ENCODE data around the gene SPNS2.
"Not testable (repeated sequence)": the region's sequence is repeated elsewhere in the genome, so short reads cannot be mapped to it uniquely, and the experiment has no call there.

Gene SPNS2

GRCh38 chr17:4573669-4574068 lies 75.0 kb downstream of the SPNS2 start:
- TF ChIP-seq CTCF (IDR thresholded peaks at IDR 0.05; ENCODE audit: control extremely low read depth, extremely low read depth, low read depth, missing control alignments), result no peak
- peak; percentile 66 for DNase-seq (ENCODE audit: extremely low spot score)
- ChIA-PET CTCF (interaction anchor here (1.5 kb wide), 1 partner anchor 9 kb away, joined by 9 read pairs; no protein-coding TSS in a partner anchor), POLR2A (no interaction called here)

GRCh38 chr17:4574448-4575045 lies 75.9 kb downstream of the SPNS2 start:
- ChIA-PET POLR2A (no interaction called here), CTCF (interaction anchor here (1.5 kb wide), 1 partner anchor 9 kb away, joined by 9 read pairs; no protein-coding TSS in a partner anchor)
- TF ChIP-seq CTCF (IDR thresholded peaks at IDR 0.05; ENCODE audit: control extremely low read depth, extremely low read depth, low read depth, missing control alignments), result no peak
- DNase-seq (ENCODE audit: extremely low spot score), result no peak

- ChIA-PET POLR2A (no interaction called here), CTCF (interaction anchor here (1.1 to 2.3 kb wide), 2 partner anchors 9 kb away, joined by 4 to 23 read pairs; no protein-coding TSS in a partner anchor)
- TF ChIP-seq CTCF (IDR thresholded peaks at IDR 0.05; ENCODE audit: control extremely low read depth, extremely low read depth, low read depth, missing control alignments), result no peak
- DNase-seq (ENCODE audit: extremely low spot score), result no peak
These were observed 77.5 kb downstream of the SPNS2 start for GRCh38 chr17:4576161-4576558.

GRCh38 chr17:4576729-4577322 lies 78.1 kb downstream of the SPNS2 start:
- DNase-seq (ENCODE audit: extremely low spot score), result no peak
- TF ChIP-seq CTCF (IDR thresholded peaks at IDR 0.05; ENCODE audit: control extremely low read depth, extremely low read depth, low read depth, missing control alignments), result no peak
- ChIA-PET CTCF (interaction anchor here (1.0 to 2.3 kb wide), 2 partner anchors 10 to 17 kb away, joined by 3 to 23 read pairs; no protein-coding TSS in a partner anchor), POLR2A (no interaction called here)

- ChIA-PET CTCF (interaction anchor here (1.0 to 2.3 kb wide), 2 partner anchors 10 to 16 kb away, joined by 3 to 23 read pairs; no protein-coding TSS in a partner anchor), POLR2A (interaction anchor here (0.5 kb wide), 1 partner anchor 84 kb away, joined by 3 read pairs; no protein-coding TSS in a partner anchor)
- TF ChIP-seq CTCF (IDR thresholded peaks at IDR 0.05; ENCODE audit: control extremely low read depth, extremely low read depth, low read depth, missing control alignments), result no peak
- no peak for DNase-seq (ENCODE audit: extremely low spot score)
These were observed 78.8 kb downstream of the SPNS2 start for GRCh38 chr17:4577386-4577993.

- CTCF ChIA-PET, result interaction anchor here (2.1 to 2.3 kb wide), 2 partner anchors 11 kb away, joined by 7 to 23 read pairs; no protein-coding TSS in a partner anchor
- DNase-seq (ENCODE audit: extremely low spot score); POLR2A ChIA-PET: not testable (repeated sequence)
These were observed 79.7 kb downstream of the SPNS2 start for GRCh38 chr17:4578349-4578748.

- TF ChIP-seq CTCF (IDR thresholded peaks at IDR 0.05; ENCODE audit: control extremely low read depth, extremely low read depth, low read depth, missing control alignments), result no peak
- ChIA-PET POLR2A (no interaction called here), CTCF (interaction anchor here (2.1 kb wide), 1 partner anchor 12 kb away, joined by 7 read pairs; no protein-coding TSS in a partner anchor)
- no peak for DNase-seq (ENCODE audit: extremely low spot score)
These were observed 81.0 kb downstream of the SPNS2 start for GRCh38 chr17:4579678-4580077.

All from GM10248 (cell line).